Fibroblast of mammary gland (primary cell): Measurements from ENCODE around the gene HDAC6.
A peak's percentile ranks its signal among the peaks of the same experiment; 100 is the strongest.

ENCODE experiments used
- DNase-seq: peaks from one replicate; pipeline ENCODE4 v3.0.0-alpha.2; 2010; ENCODE audit warnings: low read depth
- H3K4me3 ChIP-seq: 2 replicates; pipeline ENCODE4 v1.5.1; 2011; ENCODE audit warnings: low read depth, mild to moderate bottlenecking, low read length, moderate library complexity; ENCODE audit not compliant: control insufficient read depth
- TF ChIP-seq, protein P1 (sequence below): conservative IDR thresholded peaks from 2 replicates; pipeline ENCODE4 v1.5.1; 2011; ENCODE audit warnings: low read depth, low read length, inconsistent platforms; ENCODE audit not compliant: control insufficient read depth, insufficient read depth

The HDAC6 gene

GRCh38 chrX:48801280-48802088 lies at the start of gene HDAC6:
Gene HDAC6 (plus strand): TSS chrX:48802067. CDS start chrX:48802693, 626 bp downstream.
- TF ChIP-seq, protein P1, sequence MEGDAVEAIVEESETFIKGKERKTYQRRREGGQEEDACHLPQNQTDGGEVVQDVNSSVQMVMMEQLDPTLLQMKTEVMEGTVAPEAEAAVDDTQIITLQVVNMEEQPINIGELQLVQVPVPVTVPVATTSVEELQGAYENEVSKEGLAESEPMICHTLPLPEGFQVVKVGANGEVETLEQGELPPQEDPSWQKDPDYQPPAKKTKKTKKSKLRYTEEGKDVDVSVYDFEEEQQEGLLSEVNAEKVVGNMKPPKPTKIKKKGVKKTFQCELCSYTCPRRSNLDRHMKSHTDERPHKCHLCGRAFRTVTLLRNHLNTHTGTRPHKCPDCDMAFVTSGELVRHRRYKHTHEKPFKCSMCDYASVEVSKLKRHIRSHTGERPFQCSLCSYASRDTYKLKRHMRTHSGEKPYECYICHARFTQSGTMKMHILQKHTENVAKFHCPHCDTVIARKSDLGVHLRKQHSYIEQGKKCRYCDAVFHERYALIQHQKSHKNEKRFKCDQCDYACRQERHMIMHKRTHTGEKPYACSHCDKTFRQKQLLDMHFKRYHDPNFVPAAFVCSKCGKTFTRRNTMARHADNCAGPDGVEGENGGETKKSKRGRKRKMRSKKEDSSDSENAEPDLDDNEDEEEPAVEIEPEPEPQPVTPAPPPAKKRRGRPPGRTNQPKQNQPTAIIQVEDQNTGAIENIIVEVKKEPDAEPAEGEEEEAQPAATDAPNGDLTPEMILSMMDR = no peak
- DNase-seq = peak; percentile 97
- H3K4me3 ChIP-seq = peak within 1 kb of the TSS; percentile 74

GRCh38 chrX:48752498-48752897 lies 49.4 kb upstream of the HDAC6 start:
- H3K4me3 ChIP-seq = no peak overlapping the region
- TF ChIP-seq, protein P1 = no peak
- no peak for DNase-seq

DNA sequence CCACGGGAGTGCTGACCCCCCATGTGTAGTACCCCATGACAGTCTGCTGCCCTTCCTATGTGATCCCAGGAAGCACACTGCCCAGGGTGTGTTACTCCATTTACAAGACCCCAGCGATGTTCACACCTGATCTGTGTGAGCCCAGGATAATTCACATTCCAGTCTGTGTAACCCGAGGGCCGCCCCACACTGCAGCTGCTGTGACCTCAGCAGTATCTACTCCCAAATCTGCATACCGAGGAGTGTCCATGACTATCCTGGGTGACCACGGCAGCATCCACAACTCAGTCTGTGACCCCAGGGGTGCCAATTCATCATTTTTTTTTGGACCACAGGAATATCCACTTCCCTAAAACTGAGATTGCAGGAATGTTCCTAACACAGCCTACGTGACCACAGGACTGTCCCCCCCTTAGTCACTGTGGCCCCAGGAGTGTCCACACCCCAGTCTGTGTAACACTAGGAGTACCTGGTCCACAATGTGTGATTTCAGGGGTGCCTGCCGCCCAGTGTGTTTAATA lies 48.1 kb upstream of the HDAC6 start:
- no peak for DNase-seq
- TF ChIP-seq, protein P1 = no peak

GRCh38 chrX:48754238-48754637 lies 47.6 kb upstream of the HDAC6 start:
- no peak for DNase-seq
- H3K4me3 ChIP-seq = no peak overlapping the region
- TF ChIP-seq, protein P1 = no peak

More for the DNA sequence above, 48.1 kb upstream of the HDAC6 start:
- no peak overlapping the region for H3K4me3 ChIP-seq

DNA sequence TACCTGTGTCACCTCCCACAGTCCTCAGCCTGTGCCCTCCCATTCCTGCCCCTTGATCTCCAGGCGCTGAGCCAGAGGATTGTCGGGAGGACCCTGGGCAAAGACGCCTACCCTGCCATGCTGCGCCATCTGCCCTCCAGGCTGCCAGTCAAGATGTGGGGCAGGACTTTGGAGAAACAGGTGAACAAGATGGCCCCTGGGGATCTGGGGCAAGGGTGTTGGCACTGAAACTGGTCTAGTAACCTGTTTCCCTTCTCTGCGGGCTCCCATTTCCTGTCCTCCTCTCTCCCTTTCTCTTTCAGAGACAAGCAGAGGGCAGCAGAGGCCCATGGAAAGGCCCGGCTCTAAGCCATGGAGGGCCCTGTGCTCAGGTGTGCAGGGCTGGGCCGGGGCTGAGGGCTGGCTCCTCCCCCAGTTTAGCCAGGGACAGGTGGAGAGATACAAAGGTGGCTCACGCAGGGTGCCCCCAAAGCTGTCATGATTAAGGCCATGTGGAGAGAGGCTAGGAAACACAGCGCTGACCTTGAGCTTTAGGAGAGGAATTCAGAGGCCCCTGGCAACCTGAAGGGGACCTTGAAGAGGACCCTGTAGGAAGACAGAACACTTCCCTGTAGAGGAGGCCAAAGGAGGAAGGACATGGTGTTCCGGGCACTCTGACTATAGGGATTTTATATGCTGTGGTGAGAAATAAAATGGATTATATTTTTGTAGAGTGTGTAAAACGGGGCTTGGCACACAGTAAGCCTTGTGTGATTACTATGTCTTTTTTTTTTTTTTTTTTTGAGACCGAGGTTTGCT lies 40.0 kb upstream of the HDAC6 start, which contains the start of gene GLOD5:
GLOD5 (plus strand) TSS at position 74 of the 798 bp plus-strand sequence; CDS start at position 118, 44 bp downstream.
- DNase-seq = peak; percentile 3
- no peak within 1 kb of the TSS for H3K4me3 ChIP-seq
- TF ChIP-seq, protein P1 = no peak

DNA sequence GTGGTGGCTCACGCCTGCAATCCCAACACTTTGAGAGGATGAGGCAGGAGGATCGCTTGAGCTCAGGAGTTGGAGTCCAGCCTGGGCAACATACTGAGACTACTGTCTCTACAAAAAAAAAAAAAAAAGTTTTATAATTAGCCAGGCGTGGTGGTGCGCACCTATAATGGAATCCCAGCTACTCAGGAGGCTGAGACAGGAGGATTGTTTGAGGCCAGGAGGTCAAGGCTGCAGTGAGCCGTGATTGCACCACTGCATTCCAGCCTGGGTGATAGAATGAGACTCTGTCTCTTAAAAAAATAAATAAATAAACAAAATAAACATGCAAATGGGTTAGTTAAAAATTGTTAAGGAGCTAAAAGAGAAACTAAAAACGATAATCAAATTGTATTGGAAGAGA lies 32.6 kb upstream of the HDAC6 start:
- H3K4me3 ChIP-seq = no peak overlapping the region
- TF ChIP-seq, protein P1 = no peak
- no peak for DNase-seq
